Ascending aorta (tissue), 2 donors: ENCODE data around the gene GFER. TPM values are rescaled to one million over a fixed set of nuclear protein-coding genes. Genes with fewer than 3 reads are reported as not detected.
"Not testable (repeated sequence)": the region's sequence is repeated elsewhere in the genome, so short reads cannot be mapped to it uniquely, and the experiment has no call there.

ENCODE experiments used
- DNase-seq, 2 donors: peaks; one replicate each; pipeline ENCODE4 v3.0.0-alpha.2; 2019; ENCODE audit warnings: low spot score in 2 of 2
- H3K27ac ChIP-seq, 2 donors: fragments of 200-600 bp; sonication (generic); one replicate each; pipeline ENCODE4 v1.5.1; 2016 to 2017; ENCODE audit warnings: mild to moderate bottlenecking in 1 of 2
- H3K27me3 ChIP-seq: fragments of 200-600 bp; sonication (generic); one replicate; pipeline ENCODE4 v1.5.1; 2017
- H3K36me3 ChIP-seq, 2 donors: fragments of 200-600 bp; sonication (generic); one replicate each; pipeline ENCODE4 v1.5.1; 2016
- H3K4me1 ChIP-seq, 2 donors: fragments of 200-600 bp; sonication (generic); one replicate each; pipeline ENCODE4 v1.5.1; 2016 to 2017; ENCODE audit warnings: mild to moderate bottlenecking in 1 of 2
- H3K4me3 ChIP-seq, 2 donors: fragments of 200-600 bp; sonication (generic); one replicate each; pipeline ENCODE4 v1.5.1; 2016 to 2017; ENCODE audit warnings: mild to moderate bottlenecking in 1 of 2
- H3K9me3 ChIP-seq, 2 donors: fragments of 200-600 bp; sonication (generic); one replicate each; pipeline ENCODE4 v1.5.1; 2016
- CTCF ChIP-seq, 3 experiments: fragments of 200-600 bp in 2 of 3; fragments of 450-650 bp in 1 of 3; sonication (generic) in 2 of 3; IDR thresholded peaks; one replicate each; pipeline ENCODE4 v1.5.1; 2016 to 2019; ENCODE audit warnings: antibody characterized with exemption in 3 of 3, mild to moderate bottlenecking in 1 of 3, moderate library complexity in 1 of 3
- intact Hi-C: fragments of 100-400 bp; cut with DNase I; formaldehyde crosslinking; loops from one replicate; pipeline ENCODE4 v1.15.1; 2023
- total RNA-seq: library from RNA; depleted of rRNA; stranded (reverse); fragments of >200 nt; gene quantifications from one replicate; pipeline ENCODE4 v1.1.0, GENCODE V29; 2016

GFER gene
- total RNA-seq, 1 donor from 2014 or later, result 2.7 TPM

- no peak overlapping the region for H3K27ac ChIP-seq
- intact Hi-C loops, result no loop called here
- no peaks in the 10 kb centered on the region for H3K27me3 ChIP-seq
- H3K9me3 ChIP-seq, result no peaks in the 10 kb centered on the region
- peaks cover 4% of the 10 kb centered on the region in 2 donors for H3K36me3 ChIP-seq
- peaks cover 23 to 34% of the 10 kb centered on the region in 2 donors for H3K4me1 ChIP-seq
- peak overlapping the region; percentile 75 to 94 for H3K4me3 ChIP-seq
- no peak for DNase-seq
- TF ChIP-seq CTCF (IDR thresholded peaks at IDR 0.05), result no peak
Observed at GRCh38 chr16:2008009-2008526, 24.1 kb downstream of the GFER start.

GRCh38 chr16:2008631-2009163 lies 24.7 kb downstream of the GFER start:
- no peak for TF ChIP-seq CTCF (IDR thresholded peaks at IDR 0.05)
- Histone ChIP-seq H3K9me3 (no peaks in the 10 kb centered on the region), H3K4me3 (peak overlapping the region; percentile 75 to 94), H3K27ac (peak overlapping the region; percentile 52 to 75), H3K36me3 (no peaks in the 10 kb centered on the region), H3K4me1 (peaks cover 23 to 34% of the 10 kb centered on the region in 2 donors), H3K27me3 (no peaks in the 10 kb centered on the region)
- DNase-seq, result no peak
- intact Hi-C loops, result no loop called here

GRCh38 chr16:2009164-2009711 lies 25.2 kb downstream of the GFER start:
- Histone ChIP-seq H3K4me1 (peaks cover 19 to 31% of the 10 kb centered on the region in 2 donors), H3K36me3 (no peaks in the 10 kb centered on the region), H3K9me3 (no peaks in the 10 kb centered on the region), H3K27me3 (no peaks in the 10 kb centered on the region), H3K27ac (peak overlapping the region; percentile 52 to 75), H3K4me3 (peak overlapping the region; percentile 75 to 94)
- TF ChIP-seq CTCF (IDR thresholded peaks at IDR 0.05), result no peak
- intact Hi-C loops, result no loop called here
- no peak for DNase-seq

- peak in 1 of 2 donors; percentile 89 for DNase-seq
- intact Hi-C loops, result no loop called here
- H3K4me1 ChIP-seq, result peaks cover 17 to 28% of the 10 kb centered on the region in 2 donors
Observed at GRCh38 chr16:2009791-2010510, 26.0 kb downstream of the GFER start, which contains the start of gene ZNF598. ZNF598 (minus strand) TSS chr16:2009821.

GRCh38 chr16:2011726-2012125 lies 27.7 kb downstream of the GFER start:
- H3K27ac ChIP-seq, H3K27me3 ChIP-seq, intact Hi-C loops, H3K36me3 ChIP-seq, H3K4me3 ChIP-seq, DNase-seq, H3K9me3 ChIP-seq: not testable (repeated sequence)
- H3K4me1 ChIP-seq, result peaks cover 17 to 24% of the 10 kb centered on the region in 2 donors

More at GRCh38 chr16:2009791-2010510, 26.0 kb downstream of the GFER start, which contains the start of gene ZNF598:
- Histone ChIP-seq H3K4me3 (peak within 1 kb of the TSS; percentile 75 to 94), H3K27ac (peak within 1 kb of the TSS; percentile 89), H3K9me3 (no peaks in the 10 kb centered on the region), H3K27me3 (no peaks in the 10 kb centered on the region), H3K36me3 (no peaks in the 10 kb centered on the region)
- TF ChIP-seq CTCF (IDR thresholded peaks at IDR 0.05), result no peak

GRCh38 chr16:2013527-2013926 lies 29.5 kb downstream of the GFER start:
- no peak overlapping the region for H3K4me3 ChIP-seq
- intact Hi-C loops, result no loop called here
- peaks cover 9 to 10% of the 10 kb centered on the region in 2 donors for H3K4me1 ChIP-seq
- no peaks in the 10 kb centered on the region for H3K9me3 ChIP-seq
- no peaks in the 10 kb centered on the region for H3K36me3 ChIP-seq
- DNase-seq, result no peak
- no peak overlapping the region for H3K27ac ChIP-seq
- no peaks in the 10 kb centered on the region for H3K27me3 ChIP-seq
- no peak for TF ChIP-seq CTCF (IDR thresholded peaks at IDR 0.05)
